Measurements from ENCODE around the gene RNF5. TPM values are rescaled to one million over a fixed set of nuclear protein-coding genes. Genes with fewer than 3 reads are reported as not detected.

The RNF5 gene
- total RNA-seq, 4 donors from 2014 or later, result 20.8 to 59.0 (median 40.8) TPM

DNA sequence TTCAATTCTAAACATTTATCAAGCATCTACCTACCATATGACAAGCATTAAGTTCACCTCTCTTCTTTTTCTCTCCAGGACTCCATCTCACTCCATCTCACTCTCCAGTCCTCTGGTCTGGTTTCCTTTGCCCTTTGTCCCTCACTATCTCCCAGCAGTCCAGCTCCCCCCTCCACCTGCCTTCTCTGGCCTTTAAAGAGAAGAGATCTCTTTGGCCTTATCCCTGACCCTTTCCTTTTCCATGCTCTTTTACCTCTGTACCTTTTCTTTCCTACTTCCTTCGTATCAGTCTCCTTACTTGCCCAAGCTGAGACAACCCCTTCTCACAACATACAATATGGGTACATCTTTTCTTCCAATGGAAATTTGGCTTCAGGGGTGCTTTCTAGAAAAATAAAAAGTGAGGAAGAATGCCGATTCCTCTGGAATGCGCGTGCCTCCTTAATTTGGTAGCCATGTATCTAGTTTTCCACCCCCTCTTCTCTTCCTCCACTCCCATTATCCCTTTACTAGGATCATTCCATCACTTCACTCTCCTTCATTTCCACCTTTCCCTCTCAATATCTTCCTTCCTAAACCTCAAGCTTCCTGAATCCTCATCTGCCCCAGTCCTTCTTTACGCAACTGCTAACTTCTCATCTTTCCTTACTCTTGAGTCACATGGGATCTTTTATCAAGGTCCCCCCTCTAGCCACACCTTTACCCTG is 1.6 kb upstream of the RNF5 start:
- WGBS, 2 donors, result 8 to 18% methylated on average over 5 of the region's 5 CpGs
- Histone ChIP-seq H3K27me3 (no peaks in the 10 kb centered on the region), H3K9me3 (no peaks in the 10 kb centered on the region), H3K4me3 (peak overlapping the region; percentile 66 to 96 (median 90)), H3K4me1 (peaks cover 27 to 79% (median 43%) of the 10 kb centered on the region in 3 donors), H3K36me3 (peaks cover 0 to 23% (median 6%) of the 10 kb centered on the region in 3 donors), H3K27ac (peak overlapping the region; percentile 90 to 97 (median 96))
- no peak for DNase-seq
- intact Hi-C loops (cut with DNase I), result no loop called here
- TF ChIP-seq, protein P1, sequence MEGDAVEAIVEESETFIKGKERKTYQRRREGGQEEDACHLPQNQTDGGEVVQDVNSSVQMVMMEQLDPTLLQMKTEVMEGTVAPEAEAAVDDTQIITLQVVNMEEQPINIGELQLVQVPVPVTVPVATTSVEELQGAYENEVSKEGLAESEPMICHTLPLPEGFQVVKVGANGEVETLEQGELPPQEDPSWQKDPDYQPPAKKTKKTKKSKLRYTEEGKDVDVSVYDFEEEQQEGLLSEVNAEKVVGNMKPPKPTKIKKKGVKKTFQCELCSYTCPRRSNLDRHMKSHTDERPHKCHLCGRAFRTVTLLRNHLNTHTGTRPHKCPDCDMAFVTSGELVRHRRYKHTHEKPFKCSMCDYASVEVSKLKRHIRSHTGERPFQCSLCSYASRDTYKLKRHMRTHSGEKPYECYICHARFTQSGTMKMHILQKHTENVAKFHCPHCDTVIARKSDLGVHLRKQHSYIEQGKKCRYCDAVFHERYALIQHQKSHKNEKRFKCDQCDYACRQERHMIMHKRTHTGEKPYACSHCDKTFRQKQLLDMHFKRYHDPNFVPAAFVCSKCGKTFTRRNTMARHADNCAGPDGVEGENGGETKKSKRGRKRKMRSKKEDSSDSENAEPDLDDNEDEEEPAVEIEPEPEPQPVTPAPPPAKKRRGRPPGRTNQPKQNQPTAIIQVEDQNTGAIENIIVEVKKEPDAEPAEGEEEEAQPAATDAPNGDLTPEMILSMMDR (IDR thresholded peaks at IDR 0.05), result no peak
- TF ChIP-seq POLR2A (IDR thresholded peaks at IDR 0.05), result no peak

DNA sequence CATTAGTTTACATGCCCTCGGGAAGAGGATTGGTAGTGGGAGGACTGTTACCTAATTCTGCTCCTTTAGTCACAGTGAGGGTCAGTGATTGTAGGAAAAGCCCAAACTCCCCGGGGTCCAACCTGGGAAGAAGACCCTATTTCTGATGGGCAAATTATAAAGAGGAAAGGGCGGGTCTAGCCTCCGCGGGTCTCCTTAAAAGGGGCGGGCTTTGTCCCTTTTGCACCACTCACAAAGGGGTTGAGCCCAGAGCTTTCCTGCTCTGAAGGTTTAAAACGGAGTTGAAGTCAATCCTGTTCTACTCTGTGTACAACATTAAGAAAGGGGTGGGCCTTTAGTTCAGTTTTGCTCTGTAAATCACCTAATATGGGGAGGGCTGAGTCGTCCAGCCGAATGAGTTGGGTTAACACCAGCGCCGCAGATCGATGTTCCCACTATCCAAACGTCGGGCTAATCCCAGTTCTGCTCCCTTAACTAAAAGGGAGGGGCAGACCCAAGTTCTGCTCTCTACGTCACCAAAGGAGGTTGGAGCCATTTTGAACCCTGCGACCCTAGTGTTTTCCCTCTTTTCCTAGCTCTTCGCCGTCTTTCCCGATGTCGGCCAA is 920 bp upstream of the RNF5 start:
- TF ChIP-seq, protein P1 (IDR thresholded peaks at IDR 0.05), result no peak
- TF ChIP-seq POLR2A (IDR thresholded peaks at IDR 0.05), result peak in 2 of 4 donors; percentile 18 to 38
- no peaks in the 10 kb centered on the region for H3K27me3 ChIP-seq
- peak overlapping the region; percentile 39 to 96 (median 80) for H3K4me3 ChIP-seq
- H3K9me3 ChIP-seq, result no peaks in the 10 kb centered on the region
- H3K4me1 ChIP-seq, result peaks cover 27 to 86% (median 48%) of the 10 kb centered on the region in 3 donors
- intact Hi-C loops (cut with DNase I), result no loop called here
- H3K36me3 ChIP-seq, result peaks cover 0 to 29% (median 6%) of the 10 kb centered on the region in 3 donors
- peak overlapping the region; percentile 90 to 97 (median 96) for H3K27ac ChIP-seq
- 0% methylated on average over 15 to 19 of the region's 20 CpGs for WGBS, 2 donors
- DNase-seq, result no peak

DNA sequence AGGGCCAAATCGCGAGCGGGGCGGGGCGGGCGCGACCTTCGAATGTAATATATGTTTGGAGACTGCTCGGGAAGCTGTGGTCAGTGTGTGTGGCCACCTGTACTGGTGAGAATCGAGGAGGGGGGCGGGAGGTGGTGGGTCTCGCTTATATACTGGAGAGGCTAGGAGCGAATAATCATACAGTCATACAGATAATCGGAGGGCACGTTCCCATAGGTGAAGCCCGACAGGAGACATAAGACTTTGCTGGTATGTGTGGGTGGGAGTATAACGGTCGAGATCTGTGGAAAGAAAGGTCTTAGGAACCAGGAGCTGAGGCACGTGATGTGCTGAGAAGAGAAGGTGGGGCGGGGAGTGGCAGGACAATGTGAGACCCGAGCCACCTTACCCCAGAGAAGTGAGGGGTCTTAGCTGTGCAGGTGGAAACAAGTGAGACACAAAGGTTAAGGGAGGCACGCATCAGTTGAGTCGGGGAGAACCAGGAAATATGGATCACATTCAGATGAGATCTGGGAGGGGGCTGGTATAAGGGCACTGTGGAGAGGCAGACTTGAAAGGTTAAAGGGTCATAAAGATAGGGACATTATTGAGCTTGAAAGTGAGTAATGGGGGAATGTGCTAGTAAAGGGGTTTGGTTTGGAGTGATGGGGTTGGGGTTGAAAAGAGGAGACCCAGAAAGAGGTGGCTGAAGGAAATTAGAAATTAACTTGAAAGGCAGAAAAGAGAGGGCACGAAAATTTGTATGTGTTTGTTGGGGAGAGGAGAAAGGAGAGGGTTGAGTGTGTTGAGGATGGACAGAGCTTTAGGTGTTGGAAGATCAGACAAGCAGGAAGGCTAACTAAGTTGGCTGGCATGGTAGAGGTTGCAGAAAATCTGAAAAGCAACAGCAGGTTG is 589 bp downstream of the RNF5 start:
- no peak for DNase-seq

DNA sequence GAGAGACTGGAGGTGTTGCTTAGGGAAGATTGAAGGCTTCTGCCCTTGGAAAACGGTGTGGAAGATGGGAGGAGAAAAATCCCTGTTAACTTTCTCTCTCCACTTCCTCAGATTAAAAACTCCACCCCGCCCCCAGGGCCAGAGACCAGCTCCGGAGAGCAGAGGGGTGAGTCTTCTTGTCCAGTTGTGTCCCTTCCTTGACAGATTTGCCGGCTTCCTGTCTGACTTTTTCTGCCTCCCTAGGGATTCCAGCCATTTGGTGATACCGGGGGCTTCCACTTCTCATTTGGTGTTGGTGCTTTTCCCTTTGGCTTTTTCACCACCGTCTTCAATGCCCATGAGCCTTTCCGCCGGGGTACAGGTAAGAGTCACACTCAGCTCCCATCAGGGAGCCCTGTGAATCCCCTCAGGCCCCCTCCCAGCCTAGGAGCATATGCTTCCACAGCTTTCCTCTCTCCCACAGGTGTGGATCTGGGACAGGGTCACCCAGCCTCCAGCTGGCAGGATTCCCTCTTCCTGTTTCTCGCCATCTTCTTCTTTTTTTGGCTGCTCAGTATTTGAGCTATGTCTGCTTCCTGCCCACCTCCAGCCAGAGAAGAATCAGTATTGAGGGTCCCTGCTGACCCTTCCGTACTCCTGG is 1.7 kb downstream of the RNF5 start:
- H3K27ac ChIP-seq, result peak overlapping the region in 3 of 4 donors; percentile 40 to 97 (median 96)
- intact Hi-C loops (cut with DNase I), result no loop called here

More for the DNA sequence above, 589 bp downstream of the RNF5 start:
- peaks cover 6 to 44% (median 6%) of the 10 kb centered on the region in 3 donors for H3K36me3 ChIP-seq
- H3K4me1 ChIP-seq, result peaks cover 27 to 76% (median 44%) of the 10 kb centered on the region in 3 donors
- 2% methylated on average over 17 of the region's 24 CpGs for WGBS, 2 donors
- intact Hi-C loops (cut with DNase I), result no loop called here
- TF ChIP-seq, protein P1 (IDR thresholded peaks at IDR 0.05), result no peak
- TF ChIP-seq POLR2A (IDR thresholded peaks at IDR 0.05), result peak in 1 of 4 donors; percentile 25
- H3K9me3 ChIP-seq, result no peaks in the 10 kb centered on the region
- H3K27me3 ChIP-seq, result no peaks in the 10 kb centered on the region
- H3K4me3 ChIP-seq, result peak overlapping the region; percentile 39 to 96 (median 80)
- H3K27ac ChIP-seq, result peak overlapping the region; percentile 90 to 97 (median 96)

More for the DNA sequence above, 1.7 kb downstream of the RNF5 start:
- Histone ChIP-seq H3K4me1 (peaks cover 26 to 70% (median 40%) of the 10 kb centered on the region in 3 donors), H3K9me3 (no peaks in the 10 kb centered on the region), H3K36me3 (peaks cover 6 to 49% (median 6%) of the 10 kb centered on the region in 3 donors), H3K27me3 (no peaks in the 10 kb centered on the region), H3K4me3 (peak overlapping the region in 1 of 4 donors; percentile 66)
- no peak for DNase-seq
- TF ChIP-seq POLR2A (IDR thresholded peaks at IDR 0.05), result no peak
- TF ChIP-seq, protein P1 (IDR thresholded peaks at IDR 0.05), result no peak
- WGBS, 2 donors, result 58 to 64% methylated on average over 10 of the region's 10 CpGs

Data from esophagus squamous epithelium (tissue), 5 donors.